Left lung (tissue), 10 donors: ENCODE data around the gene VRK3. TPM values are rescaled to one million over a fixed set of nuclear protein-coding genes. Genes with fewer than 3 reads are reported as not detected.

Source experiments
- ATAC-seq: fragments of 200-7000 bp; cut with Tn5 transposase; one replicate; pipeline ENCODE4 v1.9.1; 2020; ENCODE audit warnings: moderate library complexity
- DNase-seq, 4 donors: peaks; one replicate each; pipeline ENCODE4 v3.0.0-alpha.2; 2013 to 2020
- H3K27ac ChIP-seq, 2 donors: fragments of 200-600 bp; sonication (generic) in 1 of 2; one replicate each; pipeline versions ENCODE4 v1.5.0 to v1.8.0; 2020 to 2021
- H3K27me3 ChIP-seq, 2 donors: fragments of 200-600 bp; sonication (generic) in 1 of 2; one replicate each; pipeline versions ENCODE4 v1.5.0 to v1.8.0; 2020 to 2021
- H3K36me3 ChIP-seq, 2 donors: fragments of 200-600 bp; sonication (generic) in 1 of 2; one replicate each; pipeline versions ENCODE4 v1.5.0 to v1.8.0; 2020 to 2021
- H3K4me1 ChIP-seq, 2 donors: fragments of 200-600 bp; one replicate each; pipeline ENCODE4 v1.8.0; 2021
- H3K4me3 ChIP-seq, 2 donors: fragments of 200-600 bp; sonication (generic) in 1 of 2; one replicate each; pipeline versions ENCODE4 v1.5.0 to v1.8.0; 2020 to 2021; ENCODE audit warnings: mild to moderate bottlenecking in 1 of 2
- H3K9me3 ChIP-seq, 2 donors: fragments of 200-600 bp; sonication (generic) in 1 of 2; one replicate each; pipeline versions ENCODE4 v1.5.0 to v1.8.0; 2020 to 2021
- CTCF ChIP-seq, 2 donors: fragments of 200-600 bp; sonication (generic) in 1 of 2; IDR thresholded peaks; one replicate each; pipeline versions ENCODE4 v1.5.0 to v1.8.0; 2021; ENCODE audit warnings: antibody characterized with exemption in 2 of 2
- intact Hi-C, 2 donors: fragments of 100-400 bp; cut with DNase I; formaldehyde crosslinking; loops; one replicate each; pipeline versions ENCODE4 v1.11.2 to v1.14.2; 2022
- polyA plus RNA-seq, 6 donors: library from polyadenylated mRNA; unstranded; fragments of 120-200 nt; gene quantifications; one replicate each; pipeline ENCODE4 v1.2.1, GENCODE V29; 2013; ENCODE audit not compliant: insufficient read length in 6 of 6
- total RNA-seq, 2 donors: library from RNA; stranded (reverse); fragmentation: NEBNext Ultra II Directional; extraction: Animal tissue kit (Norgen Biotek cat#: 25700); gene quantifications; one replicate each; pipeline ENCODE4 v1.2.1, GENCODE V29; 2021
- donor health status: DM: no; HTN: yes; CAD: no.
- donor health status: DM: no; HTN: no; CAD: no.

Gene VRK3
- total and polyA plus RNA-seq, 8 donors, result 37.5 to 43.4 (median 39.4) TPM

- ATAC-seq (no peak), DNase-seq (peak in 1 of 4 donors; percentile 22)
- H3K36me3 ChIP-seq, result peaks cover 0 to 85% of the 10 kb centered on the region in 2 donors
- H3K4me3 ChIP-seq, result no peak overlapping the region
- no peak for TF ChIP-seq CTCF (IDR thresholded peaks at IDR 0.05)
- no peaks in the 10 kb centered on the region for H3K4me1 ChIP-seq
- H3K27ac ChIP-seq, result no peak overlapping the region
- no peaks in the 10 kb centered on the region for H3K27me3 ChIP-seq
- no peaks in the 10 kb centered on the region for H3K9me3 ChIP-seq
- intact Hi-C loops, result loop anchor here (5.0 to 10.0 kb wide), 2 partner anchors 40 to 47 kb away; no protein-coding TSS in a partner anchor
Observed at GRCh38 chr19:49981603-49982593, 43.3 kb downstream of the VRK3 start.

- intact Hi-C loops, result no loop called here
- Histone ChIP-seq H3K27ac (no peak overlapping the region), H3K27me3 (no peaks in the 10 kb centered on the region), H3K9me3 (no peaks in the 10 kb centered on the region), H3K4me1 (peaks cover 0 to 9% of the 10 kb centered on the region in 2 donors), H3K4me3 (no peak overlapping the region), H3K36me3 (peaks cover 0 to 77% of the 10 kb centered on the region in 2 donors)
- TF ChIP-seq CTCF (IDR thresholded peaks at IDR 0.05), result no peak
- DNase-seq (peak in 1 of 4 donors; percentile 45), ATAC-seq (no peak)
Observed at GRCh38 chr19:49978324-49978723, 46.8 kb downstream of the VRK3 start.

GRCh38 chr19:49977881-49978280, 47.3 kb downstream of the VRK3 start:
- TF ChIP-seq CTCF (IDR thresholded peaks at IDR 0.05), result no peak
- peaks cover 0 to 80% of the 10 kb centered on the region in 2 donors for H3K36me3 ChIP-seq
- DNase-seq (peak in 1 of 4 donors; percentile 59), ATAC-seq (no peak)
- H3K4me1 ChIP-seq, result peaks cover 0 to 12% of the 10 kb centered on the region in 2 donors
- H3K9me3 ChIP-seq, result no peaks in the 10 kb centered on the region
- no peak overlapping the region for H3K27ac ChIP-seq
- no peak overlapping the region for H3K4me3 ChIP-seq
- no peaks in the 10 kb centered on the region for H3K27me3 ChIP-seq
- intact Hi-C loops, result no loop called here

- no peak overlapping the region for H3K4me3 ChIP-seq
- no peak for TF ChIP-seq CTCF (IDR thresholded peaks at IDR 0.05)
- H3K27me3 ChIP-seq, result no peaks in the 10 kb centered on the region
- peaks cover 0 to 16% of the 10 kb centered on the region in 2 donors for H3K4me1 ChIP-seq
- intact Hi-C loops, result no loop called here
- H3K36me3 ChIP-seq, result peaks cover 0 to 78% of the 10 kb centered on the region in 2 donors
- H3K9me3 ChIP-seq, result no peaks in the 10 kb centered on the region
- ATAC-seq, result no peak
- DNase-seq, result peak in 1 of 4 donors; percentile 57
- no peak overlapping the region for H3K27ac ChIP-seq
Observed at GRCh38 chr19:49977076-49977475, 48.1 kb downstream of the VRK3 start.

- Histone ChIP-seq H3K27me3 (no peaks in the 10 kb centered on the region), H3K36me3 (peaks cover 0 to 75% of the 10 kb centered on the region in 2 donors), H3K27ac (no peak overlapping the region), H3K4me3 (no peak overlapping the region), H3K4me1 (peaks cover 0 to 20% of the 10 kb centered on the region in 2 donors), H3K9me3 (no peaks in the 10 kb centered on the region)
- peak in 1 of 4 donors; percentile 41 for DNase-seq
- TF ChIP-seq CTCF (IDR thresholded peaks at IDR 0.05), result no peak
- intact Hi-C loops, result no loop called here
- ATAC-seq, result no peak
Observed at GRCh38 chr19:49976496-49976895, 48.7 kb downstream of the VRK3 start.
